ENCODE results near the gene TMA7.
"Not testable (repeated sequence)": the region's sequence is repeated elsewhere in the genome, so short reads cannot be mapped to it uniquely, and the experiment has no call there.

The TMA7 gene

DNA sequence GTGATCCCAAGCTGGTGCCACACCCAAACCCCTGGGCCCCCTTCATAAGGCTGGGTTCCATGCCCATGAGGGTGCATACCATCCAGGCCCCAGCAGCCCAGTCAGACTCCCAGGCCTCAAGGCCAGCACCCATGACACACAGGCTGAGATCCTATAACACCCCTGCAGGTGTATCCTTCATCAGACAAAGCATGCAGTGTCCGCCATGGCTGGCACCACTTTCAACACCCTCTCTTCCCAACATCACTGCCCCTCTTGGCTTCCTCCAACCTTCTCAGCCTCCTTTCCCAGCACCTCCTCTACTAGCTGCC lies 3.6 kb upstream of the TMA7 start:
- DNase-seq (ENCODE audit: low read depth), result no peak

DNA sequence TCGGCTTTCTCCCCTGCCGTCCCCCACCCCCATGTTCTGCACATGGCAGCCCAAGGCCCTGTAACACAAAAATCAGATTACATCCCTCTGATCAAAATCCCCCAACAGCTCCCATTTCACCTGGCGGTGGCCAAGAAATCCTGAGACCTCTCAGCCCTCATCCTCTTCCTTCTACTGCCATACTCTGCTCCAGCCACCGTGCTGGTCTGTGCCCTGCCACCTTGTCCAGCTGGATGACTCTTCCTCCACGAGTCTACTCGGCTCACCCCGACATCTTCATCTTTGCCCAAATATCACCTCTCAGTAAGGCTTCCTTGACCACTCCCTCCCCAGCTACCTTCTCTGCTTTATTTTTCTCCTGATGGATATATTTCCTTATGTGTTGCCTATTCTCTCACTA lies 3.2 kb upstream of the TMA7 start:
- no peak for DNase-seq (ENCODE audit: low read depth)

DNA sequence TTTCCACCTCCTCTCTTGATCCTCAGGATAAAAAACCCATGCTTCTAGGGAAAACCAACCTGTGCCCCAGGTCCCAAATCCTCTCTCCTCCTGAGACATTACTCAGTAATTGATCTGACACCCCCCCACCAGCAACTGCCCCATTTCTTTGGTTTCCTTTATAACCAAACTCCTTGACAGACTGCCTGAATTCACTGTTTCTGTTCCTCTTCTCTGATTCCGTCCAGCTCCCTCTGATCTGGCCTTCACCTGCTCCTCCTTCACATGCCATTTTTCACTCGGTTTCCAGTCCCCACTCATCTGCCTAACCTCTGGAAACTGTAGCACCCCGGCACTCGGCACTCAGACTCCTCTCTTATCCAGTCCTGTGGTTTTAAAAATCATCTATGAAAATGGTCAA lies 2.2 kb upstream of the TMA7 start:
- DNase-seq (ENCODE audit: low read depth), result no peak

DNA sequence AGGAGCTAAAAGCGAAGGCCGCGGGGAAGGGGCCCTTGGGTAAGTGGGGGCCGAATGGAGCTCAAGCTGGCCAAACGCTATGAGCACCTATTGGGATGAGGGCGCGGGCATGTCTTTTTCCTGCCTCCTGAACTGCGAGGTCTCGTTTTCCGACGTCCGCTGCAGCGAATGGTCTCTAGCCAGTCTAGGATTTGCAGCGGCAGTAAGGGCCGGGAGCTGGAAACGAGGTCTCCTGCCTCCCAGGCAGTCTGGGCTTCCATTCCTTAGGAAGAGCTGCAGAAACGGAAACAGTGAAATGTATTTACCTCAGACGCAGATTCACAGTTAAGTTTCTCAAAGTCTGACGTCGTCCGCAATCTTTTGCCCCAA lies 517 bp downstream of the TMA7 start:
- DNase-seq (ENCODE audit: low read depth), result no peak

DNA sequence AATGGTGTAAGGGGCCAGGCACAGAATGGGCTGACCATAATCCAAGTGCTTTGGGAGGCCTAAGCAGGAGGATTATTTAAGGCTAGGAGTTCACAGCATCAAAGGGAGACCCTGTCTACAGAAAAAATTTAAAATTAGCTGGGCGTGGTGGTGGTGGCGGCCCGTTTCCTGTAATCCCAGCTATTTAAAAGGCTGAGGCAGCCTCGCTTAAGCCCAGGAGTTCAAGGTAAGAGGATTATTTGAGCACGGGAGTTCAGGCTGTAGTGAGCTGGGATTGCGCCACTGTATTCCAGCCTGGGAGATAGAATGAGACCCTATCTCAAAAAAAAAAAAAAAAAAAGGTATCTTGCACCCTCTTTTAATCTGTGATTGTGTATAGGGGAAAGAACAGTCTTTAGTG lies 1.9 kb downstream of the TMA7 start:
- no peak for DNase-seq (ENCODE audit: low read depth)

DNA sequence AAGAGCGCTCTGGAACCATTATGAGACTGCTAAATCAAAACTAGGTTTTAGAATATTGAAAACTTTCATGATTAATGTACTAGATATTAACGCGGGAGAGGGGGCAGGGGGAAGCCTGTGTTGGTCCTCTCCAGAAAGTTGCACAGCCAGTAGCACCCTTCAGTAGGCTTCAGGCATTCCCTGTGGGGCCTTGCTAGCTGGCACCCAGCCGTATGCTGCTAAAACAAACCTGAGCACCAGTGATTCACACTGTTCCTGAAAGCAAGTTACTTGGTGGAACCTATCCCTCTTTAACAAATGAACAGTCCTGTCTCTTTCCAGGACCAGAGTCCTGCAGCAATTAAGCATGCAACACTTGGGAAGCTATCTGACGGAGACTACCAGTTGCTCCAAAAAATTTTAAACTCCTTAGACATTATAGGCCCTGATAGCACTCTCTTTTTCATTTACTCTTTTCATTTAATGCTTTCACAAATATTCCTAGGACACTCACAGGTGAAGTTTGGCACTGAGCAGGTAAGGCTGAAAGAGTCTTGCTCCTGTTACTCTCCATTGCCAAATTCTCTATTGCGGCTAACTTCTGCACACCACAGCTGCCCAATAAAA lies 5.3 kb downstream of the TMA7 start:
- no peak for DNase-seq (ENCODE audit: low read depth)

DNA sequence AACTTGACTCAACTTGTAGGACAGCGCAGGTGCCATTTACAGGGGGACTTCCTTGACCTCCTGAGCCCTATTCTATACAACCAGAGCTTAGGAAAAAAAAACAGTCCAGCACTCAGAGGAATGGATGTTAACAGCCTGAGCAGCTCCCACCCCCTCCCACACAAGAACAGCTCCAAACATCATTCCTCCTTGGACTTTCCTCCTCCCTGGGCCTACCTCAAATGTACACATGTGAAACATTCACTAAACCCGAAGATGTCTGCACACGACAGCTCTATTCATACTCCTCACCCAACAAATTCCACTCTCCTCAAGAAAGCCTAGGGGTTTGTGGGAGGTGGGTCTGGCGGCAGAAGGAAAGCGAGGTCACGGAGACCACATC lies 6.0 kb downstream of the TMA7 start:
- DNase-seq (ENCODE audit: low read depth), result no peak

DNA sequence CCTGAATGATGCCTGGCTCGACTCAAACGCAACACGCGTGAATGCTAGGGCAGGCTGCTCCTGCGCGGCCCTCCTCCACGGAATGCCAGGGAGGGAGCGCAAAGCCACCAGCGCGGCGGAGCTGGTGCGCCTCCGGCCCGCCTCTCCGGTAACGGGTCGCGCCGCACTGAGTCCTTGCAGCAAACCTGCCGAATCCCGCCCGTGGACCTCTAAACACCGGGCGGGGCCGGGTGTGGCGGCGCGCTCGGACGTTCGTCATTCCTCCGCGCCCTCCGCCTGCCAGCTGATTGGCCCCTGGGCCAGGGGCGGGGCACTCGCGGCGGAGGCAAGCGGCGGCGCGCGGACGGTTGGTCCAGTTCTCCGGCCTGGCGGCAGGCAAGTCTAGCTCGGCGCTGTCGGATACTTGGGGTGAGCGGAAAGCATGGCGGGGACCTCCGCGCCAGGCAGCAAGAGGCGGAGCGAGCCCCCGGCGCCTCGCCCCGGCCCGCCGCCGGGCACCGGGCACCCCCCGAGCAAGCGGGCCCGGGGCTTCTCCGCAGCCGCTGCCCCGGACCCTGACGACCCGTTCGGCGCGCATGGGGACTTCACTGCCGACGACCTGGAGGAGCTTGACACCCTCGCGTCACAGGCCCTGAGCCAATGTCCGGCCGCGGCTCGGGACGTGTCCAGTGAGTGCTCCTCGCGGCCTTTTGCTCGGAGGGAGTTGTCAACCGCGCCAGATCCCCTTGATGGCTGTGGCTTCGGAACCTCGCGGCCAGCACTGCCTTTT lies 6.6 kb downstream of the TMA7 start, which contains the start of gene ATRIP:
Gene ATRIP (plus strand): TSS at position 313 of the 769 bp plus-strand sequence. CDS start 109 bp downstream, at position 422.
- DNase-seq (ENCODE audit: low read depth), result no peak

DNA sequence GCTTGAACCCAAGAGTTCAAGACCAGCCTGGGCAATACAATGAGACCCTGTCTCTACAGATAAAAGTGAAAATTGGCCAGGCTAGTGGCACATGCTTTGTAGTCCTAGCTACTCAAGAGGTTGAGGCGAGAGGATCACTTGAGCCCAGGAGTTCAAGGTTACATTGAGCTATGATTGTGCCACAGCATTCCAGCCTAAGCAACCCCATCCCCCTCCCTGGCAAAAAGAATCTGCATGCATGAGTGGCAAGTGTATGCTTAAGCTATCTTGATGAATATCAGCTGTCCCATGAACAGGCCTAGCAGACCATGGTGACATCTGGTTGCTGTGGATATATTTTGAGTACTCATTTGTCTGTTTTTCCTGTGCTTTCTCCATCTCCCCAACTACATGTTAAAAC lies 11.2 kb downstream of the TMA7 start:
- DNase-seq (ENCODE audit: low read depth), result no peak

DNA sequence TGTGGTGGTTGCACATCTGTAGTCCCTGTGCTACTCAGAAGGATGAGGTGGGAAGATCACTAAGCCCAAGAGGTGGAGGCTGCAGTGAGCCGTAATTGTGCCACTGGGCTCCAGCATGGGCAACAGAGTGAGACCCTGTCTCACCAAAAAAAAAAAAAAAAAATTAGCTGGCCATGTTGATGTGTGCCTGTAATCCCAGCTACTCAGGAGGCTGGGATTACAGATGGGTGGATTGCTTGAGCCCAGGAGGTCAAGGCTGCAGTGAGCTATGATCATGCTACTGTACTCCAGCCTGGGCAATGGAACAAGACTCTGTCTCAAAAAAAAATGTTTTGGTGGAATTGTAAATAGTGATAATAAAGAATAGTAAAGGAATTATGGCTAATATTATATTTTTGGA lies 16.4 kb downstream of the TMA7 start:
- DNase-seq (ENCODE audit: low read depth), result no peak

DNA sequence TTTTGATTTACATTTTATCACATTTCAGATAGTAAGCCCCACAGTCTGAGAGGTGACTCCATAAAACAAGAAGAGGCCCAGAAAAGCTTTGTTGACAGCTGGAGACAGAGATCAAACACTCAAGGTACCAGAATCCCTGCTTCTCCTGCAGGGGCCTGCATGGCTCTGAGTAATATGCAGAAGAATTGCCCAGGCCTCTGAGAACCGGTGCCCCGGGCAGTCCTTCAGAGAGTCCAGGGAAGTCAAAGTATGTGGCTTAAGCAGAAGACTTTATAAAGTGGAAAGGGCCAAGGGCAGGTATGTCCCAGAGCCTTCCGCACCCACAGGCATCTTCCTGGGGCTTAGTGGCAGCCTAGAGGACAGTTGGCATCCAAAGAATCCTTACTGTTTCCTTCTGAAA lies 19.3 kb downstream of the TMA7 start:
- DNase-seq (ENCODE audit: low read depth), result no peak

DNA sequence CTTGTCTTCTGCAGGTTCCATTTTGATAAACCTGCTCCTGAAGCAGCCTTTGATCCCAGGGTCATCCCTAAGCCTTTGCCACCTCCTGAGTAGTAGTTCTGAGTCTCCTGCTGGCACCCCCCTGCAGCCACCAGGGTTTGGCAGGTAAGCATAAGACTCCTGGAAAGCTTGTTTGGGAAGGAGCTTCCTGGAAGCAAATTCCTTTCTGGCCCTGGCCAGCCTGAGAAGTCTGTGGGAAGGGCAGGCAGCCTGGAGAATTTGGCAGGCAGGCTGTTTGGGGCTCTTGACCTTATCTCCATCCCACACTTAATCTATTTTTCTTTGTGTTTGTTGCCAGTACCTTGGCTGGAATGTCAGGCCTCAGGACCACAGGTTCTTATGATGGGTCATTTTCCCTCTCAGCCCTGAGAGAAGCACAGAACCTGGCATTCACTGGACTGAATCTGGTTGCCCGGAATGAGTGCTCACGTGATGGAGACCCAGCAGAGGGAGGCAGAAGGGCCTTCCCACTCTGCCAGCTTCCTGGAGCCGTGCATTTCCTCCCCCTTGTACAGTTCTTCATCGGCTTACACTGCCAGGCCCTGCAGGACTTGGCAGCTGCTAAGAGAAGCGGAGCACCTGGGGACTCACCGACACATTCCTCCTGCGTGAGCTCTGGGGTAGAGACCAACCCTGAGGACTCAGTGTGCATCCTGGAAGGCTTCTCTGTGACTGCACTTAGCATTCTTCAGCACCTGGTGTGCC lies 19.9 kb downstream of the TMA7 start:
- no peak for DNase-seq (ENCODE audit: low read depth)

DNA sequence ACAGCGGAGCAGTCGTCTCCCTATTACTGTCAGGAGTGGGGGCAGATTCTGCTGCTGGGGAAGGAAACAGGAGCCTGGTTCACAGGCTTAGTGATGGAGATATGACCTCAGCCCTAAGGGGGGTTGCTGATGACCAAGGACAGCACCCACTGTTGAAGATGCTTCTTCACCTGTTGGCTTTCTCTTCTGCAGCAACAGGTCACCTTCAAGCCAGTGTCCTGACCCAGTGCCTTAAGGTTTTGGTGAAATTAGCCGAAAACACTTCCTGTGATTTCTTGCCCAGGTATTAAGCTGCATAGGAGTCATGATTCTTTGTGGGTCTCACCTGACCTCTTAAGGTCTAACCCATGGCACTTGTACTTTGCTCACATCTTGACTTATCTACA lies 20.5 kb downstream of the TMA7 start:
- DNase-seq (ENCODE audit: low read depth), result no peak

DNA sequence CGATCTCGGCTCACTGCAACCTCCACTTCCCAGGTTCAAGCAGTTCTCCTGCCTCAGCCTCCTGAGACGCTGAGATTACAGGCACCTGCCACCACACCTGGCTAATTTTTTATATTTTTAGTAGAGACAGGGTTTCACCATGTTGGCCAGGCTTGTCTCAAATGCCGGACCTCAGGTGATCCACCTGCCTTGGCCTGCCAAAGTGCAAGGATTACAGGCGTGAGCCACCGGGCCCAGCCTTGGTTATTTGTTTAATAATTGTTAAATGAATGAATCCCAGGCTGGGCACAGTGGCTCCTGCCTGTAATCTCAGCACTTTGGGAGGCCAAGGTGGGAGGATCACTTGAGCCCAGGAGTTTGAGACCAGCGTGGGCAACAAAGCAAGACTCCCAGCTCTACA lies 21.7 kb downstream of the TMA7 start:
- DNase-seq (ENCODE audit: low read depth), result not testable (repeated sequence)

DNA sequence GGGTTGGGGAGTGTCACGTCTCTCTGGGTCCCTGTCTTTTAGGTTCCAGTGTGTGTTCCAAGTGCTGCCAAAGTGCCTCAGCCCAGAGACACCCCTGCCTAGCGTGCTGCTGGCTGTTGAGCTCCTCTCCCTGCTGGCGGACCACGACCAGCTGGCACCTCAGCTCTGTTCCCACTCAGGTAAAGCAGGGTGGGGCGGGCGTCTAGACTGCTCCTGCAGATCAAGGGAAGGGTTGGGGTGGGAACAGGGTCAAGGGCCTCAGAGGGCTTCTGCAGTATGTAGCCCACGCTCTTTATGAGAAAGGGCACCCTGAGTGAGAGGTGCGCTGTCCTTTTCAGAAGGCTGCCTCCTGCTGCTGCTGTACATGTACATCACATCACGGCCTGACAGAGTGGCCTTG lies 23.6 kb downstream of the TMA7 start:
- no peak for DNase-seq (ENCODE audit: low read depth)

DNA sequence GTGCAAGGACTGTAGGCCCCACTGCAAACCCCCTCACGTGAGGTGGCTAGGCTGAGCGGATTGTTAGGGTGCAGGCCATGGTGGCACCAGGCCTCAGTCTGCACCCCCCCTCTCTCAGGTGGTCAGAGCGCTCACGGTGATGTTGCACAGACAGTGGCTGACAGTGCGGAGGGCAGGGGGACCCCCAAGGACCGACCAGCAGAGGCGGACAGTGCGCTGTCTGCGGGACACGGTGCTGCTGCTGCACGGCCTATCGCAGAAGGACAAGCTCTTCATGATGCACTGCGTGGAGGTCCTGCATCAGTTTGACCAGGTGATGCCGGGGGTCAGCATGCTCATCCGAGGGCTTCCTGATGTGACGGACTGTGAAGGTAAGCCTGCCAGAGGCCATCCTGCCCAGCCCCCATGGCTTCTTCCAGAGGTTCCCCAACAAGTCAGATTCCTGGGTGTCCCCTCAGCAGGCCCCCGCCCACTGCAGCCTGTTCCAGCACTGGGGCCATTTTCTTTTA lies 24.7 kb downstream of the TMA7 start:
- no peak for DNase-seq (ENCODE audit: low read depth)

DNA sequence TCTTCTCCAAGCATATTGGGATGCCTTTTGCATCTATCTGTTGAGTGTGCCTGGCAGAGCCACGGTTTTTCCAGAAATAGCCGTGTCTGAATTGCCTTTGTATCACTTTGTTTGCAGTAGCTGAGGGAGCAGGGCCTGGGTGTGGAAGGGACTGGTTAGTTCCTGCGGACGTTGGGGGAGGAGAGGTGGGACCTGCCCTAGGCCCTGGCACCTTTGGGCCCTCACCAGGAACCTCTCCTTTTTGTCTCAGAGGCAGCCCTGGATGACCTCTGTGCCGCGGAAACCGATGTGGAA lies 25.1 kb downstream of the TMA7 start:
- DNase-seq (ENCODE audit: low read depth), result no peak

DNA sequence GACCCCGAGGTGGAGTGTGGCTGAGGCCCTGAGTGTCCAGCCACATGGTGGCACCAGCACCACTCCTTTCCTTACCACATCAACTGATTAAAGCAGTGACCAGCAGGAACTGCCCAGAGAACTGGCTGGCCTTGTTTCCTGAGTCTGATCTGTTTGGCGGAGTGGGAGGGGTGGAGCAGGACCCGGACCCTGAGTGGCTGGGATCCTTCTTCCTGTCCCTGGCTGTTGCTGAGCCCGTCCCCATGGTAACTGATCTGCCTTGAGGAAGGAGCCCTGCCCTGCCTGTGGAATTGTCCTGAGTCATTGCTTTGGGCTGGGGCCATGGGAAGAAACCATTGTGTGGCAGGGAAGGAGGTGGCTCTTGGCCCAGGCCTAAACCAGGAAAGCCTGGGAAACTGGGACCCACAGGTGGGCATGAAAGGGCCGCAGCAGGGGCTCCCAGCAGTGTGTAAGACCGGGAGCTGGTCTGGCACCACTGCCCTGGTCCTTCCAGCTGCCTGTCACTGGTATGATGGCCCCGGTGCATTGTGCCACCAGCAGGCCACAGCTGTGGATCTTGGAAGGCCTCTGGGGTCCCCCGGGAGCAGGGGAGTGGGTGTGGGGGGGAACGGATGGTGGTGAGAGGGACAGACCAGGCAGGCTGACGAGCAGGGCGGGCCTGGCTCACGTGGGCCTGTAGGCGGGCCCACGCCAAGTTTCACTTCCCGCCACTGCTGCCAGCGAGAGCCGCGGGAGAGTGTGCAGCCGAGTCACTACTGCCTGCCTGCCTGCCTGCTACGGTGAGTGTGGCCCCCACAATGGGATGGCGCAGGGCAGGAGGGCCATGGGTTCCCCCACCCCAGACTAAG lies 25.7 kb downstream of the TMA7 start:
- peak; percentile 100 for DNase-seq (ENCODE audit: low read depth)

DNA sequence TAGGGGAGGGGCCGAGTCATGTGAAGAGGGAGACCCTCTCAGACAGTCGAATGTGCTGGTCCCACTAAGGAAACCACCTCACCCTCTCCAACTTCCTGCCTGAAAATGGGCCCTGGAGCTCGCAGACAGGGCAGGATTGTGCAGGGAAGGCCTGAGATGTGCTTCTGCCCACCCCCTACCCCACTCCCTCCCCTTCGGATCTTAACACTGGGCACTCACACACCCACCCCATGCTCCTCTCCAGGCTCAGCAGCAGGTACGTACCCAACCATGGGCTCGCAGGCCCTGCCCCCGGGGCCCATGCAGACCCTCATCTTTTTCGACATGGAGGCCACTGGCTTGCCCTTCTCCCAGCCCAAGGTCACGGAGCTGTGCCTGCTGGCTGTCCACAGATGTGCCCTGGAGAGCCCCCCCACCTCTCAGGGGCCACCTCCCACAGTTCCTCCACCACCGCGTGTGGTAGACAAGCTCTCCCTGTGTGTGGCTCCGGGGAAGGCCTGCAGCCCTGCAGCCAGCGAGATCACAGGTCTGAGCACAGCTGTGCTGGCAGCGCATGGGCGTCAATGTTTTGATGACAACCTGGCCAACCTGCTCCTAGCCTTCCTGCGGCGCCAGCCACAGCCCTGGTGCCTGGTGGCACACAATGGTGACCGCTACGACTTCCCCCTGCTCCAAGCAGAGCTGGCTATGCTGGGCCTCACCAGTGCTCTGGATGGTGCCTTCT lies 26.5 kb downstream of the TMA7 start:
- no peak for DNase-seq (ENCODE audit: low read depth)

DNA sequence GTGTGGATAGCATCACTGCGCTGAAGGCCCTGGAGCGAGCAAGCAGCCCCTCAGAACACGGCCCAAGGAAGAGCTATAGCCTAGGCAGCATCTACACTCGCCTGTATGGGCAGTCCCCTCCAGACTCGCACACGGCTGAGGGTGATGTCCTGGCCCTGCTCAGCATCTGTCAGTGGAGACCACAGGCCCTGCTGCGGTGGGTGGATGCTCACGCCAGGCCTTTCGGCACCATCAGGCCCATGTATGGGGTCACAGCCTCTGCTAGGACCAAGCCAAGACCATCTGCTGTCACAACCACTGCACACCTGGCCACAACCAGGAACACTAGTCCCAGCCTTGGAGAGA lies 27.0 kb downstream of the TMA7 start:
- DNase-seq (ENCODE audit: low read depth), result no peak

DNA sequence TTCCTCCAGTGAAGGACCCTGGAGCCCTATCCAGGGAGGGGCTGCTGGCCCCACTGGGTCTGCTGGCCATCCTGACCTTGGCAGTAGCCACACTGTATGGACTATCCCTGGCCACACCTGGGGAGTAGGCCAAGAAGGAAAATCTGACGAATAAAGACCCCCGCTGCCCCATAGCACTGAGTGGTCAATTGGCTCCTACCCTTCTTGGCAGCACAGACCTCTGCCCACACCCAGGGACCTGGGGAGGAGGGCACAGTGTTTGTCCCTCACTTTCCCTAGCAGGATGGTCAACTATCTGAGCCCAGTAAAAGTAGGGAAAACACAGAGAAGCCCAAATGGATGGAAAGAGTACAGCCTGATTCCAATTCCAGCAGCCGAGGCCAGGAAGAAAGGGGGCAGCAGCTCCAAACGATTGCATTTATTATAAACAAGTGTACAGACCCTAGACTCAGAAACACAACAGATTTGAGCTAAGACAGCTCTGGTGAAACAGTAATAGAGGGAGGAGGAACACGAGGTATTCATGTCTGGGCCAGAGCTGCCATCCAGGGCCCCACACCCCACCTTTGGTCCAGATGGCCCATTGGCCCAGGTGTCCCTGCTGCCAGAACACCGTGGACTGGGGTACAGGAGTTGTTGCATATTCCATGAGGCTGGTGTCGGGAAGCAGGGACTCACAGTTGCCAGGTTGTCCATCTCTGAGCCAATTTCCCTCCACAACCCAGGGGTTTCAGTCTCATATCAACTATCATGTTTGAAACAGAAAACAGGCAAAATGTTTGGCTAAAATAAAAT lies 27.6 kb downstream of the TMA7 start:
- no peak for DNase-seq (ENCODE audit: low read depth)
